ENCODE results near the gene ATP6V1G3. TPM values are rescaled to one million over a fixed set of nuclear protein-coding genes. Genes with fewer than 3 reads are reported as not detected.

Gene ATP6V1G3
- total and polyA plus RNA-seq, 2 donors (not counting 1 experiment from before 2014, with no cell fraction given), result not detected

GRCh38 chr1:198550941-198551524, 10.6 kb upstream of the ATP6V1G3 start:
- TF ChIP-seq CTCF (IDR thresholded peaks at IDR 0.05) (no peak), EZH2 (IDR thresholded peaks at IDR 0.05; ENCODE audit: borderline replicate concordance, insufficient read depth, low read depth, low read length, poor library complexity, severe bottlenecking) (no peak)
- no peak overlapping the region for H2AFZ ChIP-seq (ENCODE audit: insufficient read depth, low read depth, low read length, poor library complexity, severe bottlenecking)
- Mint-ChIP-seq H3K4me3 (no peak overlapping the region), H3K4me1 (peaks cover 59% of the 10 kb centered on the region), H3K9me3 (ENCODE audit: insufficient read depth) (no peaks in the 10 kb centered on the region), H3K27me3 (no peaks in the 10 kb centered on the region), H3K27ac (peak overlapping the region; percentile 91)
- no peak overlapping the region for H3K4me3 ChIP-seq (ENCODE audit: control extremely low read depth in 1 of 5, extremely low read depth in 1 of 5, insufficient read depth in 1 of 5, low read depth in 2 of 5, low read length in 4 of 5)
- H3K4me2 ChIP-seq (replicated peaks; ENCODE audit: low read depth, low read length, poor library complexity, severe bottlenecking), result no peak overlapping the region
- H4K20me1 ChIP-seq (ENCODE audit: control insufficient read depth, insufficient read depth, low read length, poor library complexity, severe bottlenecking), result no peaks in the 10 kb centered on the region
- peaks cover 3% of the 10 kb centered on the region for H3K79me2 ChIP-seq (ENCODE audit: control insufficient read depth, insufficient read depth, low read length)
- H3K27ac ChIP-seq (ENCODE audit: low read length in 2 of 2), result no peak overlapping the region
- peaks cover 0 to 2% (median 0%) of the 10 kb centered on the region in 3 donors for H3K9me3 ChIP-seq (ENCODE audit: control extremely low read depth in 1 of 3, control insufficient read depth in 2 of 3, insufficient read depth in 1 of 3, low read length in 2 of 3)
- H3K9ac ChIP-seq (ENCODE audit: low read length), result no peak overlapping the region
- ATAC-seq (ENCODE audit: low read depth) (no peak), DNase-seq (no peak)
- POLR2A ChIA-PET, result interaction anchor here (0.5 to 0.6 kb wide), 3 partner anchors 13 to 70 kb away, joined by 3 to 6 read pairs (median 4); no protein-coding TSS in a partner anchor
- CTCF ChIA-PET, result interaction anchor here (1.0 to 1.6 kb wide), 4 partner anchors 21 to 71 kb away, joined by 3 to 6 read pairs (median 3); no protein-coding TSS in a partner anchor
- intact Hi-C loops (cut with micrococcal nuclease), result no loop called here
- no peaks in the 10 kb centered on the region for H3K36me3 ChIP-seq (replicated peaks in 1 of 2; ENCODE audit: control extremely low read depth in 1 of 2, control insufficient read depth in 1 of 2, extremely low read depth in 1 of 2, insufficient read depth in 2 of 2, low read length in 1 of 2)
- H3K4me1 ChIP-seq (ENCODE audit: control insufficient read depth in 2 of 2, insufficient read depth in 2 of 2, low read length in 2 of 2), result peaks cover 47 to 48% of the 10 kb centered on the region in 2 donors
- no peaks in the 10 kb centered on the region for H3K27me3 ChIP-seq (replicated peaks in 1 of 4; ENCODE audit: control extremely low read depth in 1 of 4, control insufficient read depth in 3 of 4, insufficient read depth in 4 of 4, low read length in 3 of 4)
- WGBS (ENCODE audit: insufficient coverage), result 84% methylated on average over 4 of the region's 4 CpGs

GRCh38 chr1:198549866-198550265, 9.4 kb upstream of the ATP6V1G3 start:
- Histone ChIP-seq H3K36me3 (replicated peaks in 1 of 2; ENCODE audit: control extremely low read depth in 1 of 2, control insufficient read depth in 1 of 2, extremely low read depth in 1 of 2, insufficient read depth in 2 of 2, low read length in 1 of 2) (no peaks in the 10 kb centered on the region), H3K4me3 (ENCODE audit: control extremely low read depth in 1 of 5, extremely low read depth in 1 of 5, insufficient read depth in 1 of 5, low read depth in 2 of 5, low read length in 4 of 5) (no peak overlapping the region), H3K9ac (ENCODE audit: low read length) (no peak overlapping the region), H2AFZ (ENCODE audit: insufficient read depth, low read depth, low read length, poor library complexity, severe bottlenecking) (peak overlapping the region; percentile 24), H3K4me1 (ENCODE audit: control insufficient read depth in 2 of 2, insufficient read depth in 2 of 2, low read length in 2 of 2) (peaks cover 40 to 41% of the 10 kb centered on the region in 2 donors), H3K27ac (ENCODE audit: low read length in 2 of 2) (peak overlapping the region; percentile 52 to 75), H3K79me2 (ENCODE audit: control insufficient read depth, insufficient read depth, low read length) (peaks cover 7% of the 10 kb centered on the region), H3K9me3 (ENCODE audit: control extremely low read depth in 1 of 3, control insufficient read depth in 2 of 3, insufficient read depth in 1 of 3, low read length in 2 of 3) (peaks cover 2 to 5% (median 2%) of the 10 kb centered on the region in 3 donors), H4K20me1 (ENCODE audit: control insufficient read depth, insufficient read depth, low read length, poor library complexity, severe bottlenecking) (no peaks in the 10 kb centered on the region), H3K4me2 (replicated peaks; ENCODE audit: low read depth, low read length, poor library complexity, severe bottlenecking) (peak overlapping the region; percentile 45), H3K27me3 (replicated peaks in 1 of 4; ENCODE audit: control extremely low read depth in 1 of 4, control insufficient read depth in 3 of 4, insufficient read depth in 4 of 4, low read length in 3 of 4) (no peaks in the 10 kb centered on the region)
- H3K9me3 Mint-ChIP-seq (ENCODE audit: insufficient read depth), result no peaks in the 10 kb centered on the region
- peak overlapping the region; percentile 91 for H3K27ac Mint-ChIP-seq
- DNase-seq, result peak; percentile 70
- peak; percentile 87 for ATAC-seq (ENCODE audit: low read depth)
- peaks cover 56% of the 10 kb centered on the region for H3K4me1 Mint-ChIP-seq
- ChIA-PET POLR2A (interaction anchor here (0.8 to 1.4 kb wide), 2 partner anchors 48 to 72 kb away, joined by 3 read pairs; no protein-coding TSS in a partner anchor), CTCF (interaction anchor here (0.8 to 1.1 kb wide), 3 partner anchors 10 to 49 kb away, joined by 3 read pairs; no protein-coding TSS in a partner anchor)
- H3K4me3 Mint-ChIP-seq, result peak overlapping the region; percentile 54
- no peaks in the 10 kb centered on the region for H3K27me3 Mint-ChIP-seq
- intact Hi-C loops (cut with micrococcal nuclease), result no loop called here
- no peak for TF ChIP-seq EZH2 (IDR thresholded peaks at IDR 0.05; ENCODE audit: borderline replicate concordance, insufficient read depth, low read depth, low read length, poor library complexity, severe bottlenecking)
- TF ChIP-seq CTCF (IDR thresholded peaks at IDR 0.05), result no peak

All from B cell (primary cell).